IPS-20b (cell line): ENCODE data around the gene UCK1.

Experiments used
- H3K27ac ChIP-seq: one replicate; pipeline ENCODE4 v1.5.1; 2013; ENCODE audit warnings: low read length
- H3K27me3 ChIP-seq: 2 replicates; pipeline ENCODE4 v1.6.1; 2013; ENCODE audit warnings: mild to moderate bottlenecking, low read length, inconsistent platforms; ENCODE audit not compliant: insufficient read depth
- H3K36me3 ChIP-seq: 2 replicates; pipeline ENCODE4 v1.6.1; 2013; ENCODE audit warnings: low read depth, mild to moderate bottlenecking, inconsistent platforms, low read length, moderate library complexity; ENCODE audit not compliant: insufficient read depth
- H3K4me1 ChIP-seq: 2 replicates; pipeline ENCODE4 v1.6.1; 2013; ENCODE audit warnings: mild to moderate bottlenecking, control low read depth, inconsistent platforms, low read length, moderate library complexity; ENCODE audit not compliant: insufficient read depth
- H3K4me3 ChIP-seq: 2 replicates; pipeline ENCODE4 v1.5.1; 2013; ENCODE audit warnings: mild to moderate bottlenecking, low read length, inconsistent platforms
- H3K9ac ChIP-seq: 2 replicates; pipeline ENCODE4 v1.6.1; 2013; ENCODE audit warnings: low read depth, mild to moderate bottlenecking, inconsistent platforms, low read length, moderate library complexity
- H3K9me3 ChIP-seq: 2 replicates; pipeline ENCODE4 v1.6.1; 2013; ENCODE audit warnings: mild to moderate bottlenecking, low read depth, low read length, inconsistent platforms; ENCODE audit not compliant: insufficient read depth

Gene UCK1

GRCh38 chr9:131475956-131476776, 54.9 kb downstream of the UCK1 start:
- no peaks in the 10 kb centered on the region for H3K9me3 ChIP-seq
- no peak overlapping the region for H3K27ac ChIP-seq
- H3K9ac ChIP-seq: no peak overlapping the region
- no peaks in the 10 kb centered on the region for H3K4me1 ChIP-seq
- H3K27me3 ChIP-seq: no peaks in the 10 kb centered on the region
- no peak overlapping the region for H3K4me3 ChIP-seq
- H3K36me3 ChIP-seq: peaks cover 95% of the 10 kb centered on the region

GRCh38 chr9:131475111-131475955, 55.7 kb downstream of the UCK1 start:
- H3K4me1 ChIP-seq: no peaks in the 10 kb centered on the region
- no peaks in the 10 kb centered on the region for H3K27me3 ChIP-seq
- no peak overlapping the region for H3K9ac ChIP-seq
- peaks cover 97% of the 10 kb centered on the region for H3K36me3 ChIP-seq
- no peak overlapping the region for H3K27ac ChIP-seq
- H3K4me3 ChIP-seq: no peak overlapping the region
- H3K9me3 ChIP-seq: no peaks in the 10 kb centered on the region

- H3K36me3 ChIP-seq: peaks cover 97% of the 10 kb centered on the region
- no peaks in the 10 kb centered on the region for H3K4me1 ChIP-seq
- H3K27me3 ChIP-seq: no peaks in the 10 kb centered on the region
- H3K4me3 ChIP-seq: no peak overlapping the region
- H3K9me3 ChIP-seq: no peaks in the 10 kb centered on the region
- no peak overlapping the region for H3K9ac ChIP-seq
- H3K27ac ChIP-seq: no peak overlapping the region
Measured at GRCh38 chr9:131474711-131475110, 56.4 kb downstream of the UCK1 start.

GRCh38 chr9:131473891-131474290, 57.2 kb downstream of the UCK1 start:
- peaks cover 96% of the 10 kb centered on the region for H3K36me3 ChIP-seq

More at GRCh38 chr9:131473891-131474290, 57.2 kb downstream of the UCK1 start:
- Histone ChIP-seq H3K4me3 (no peak overlapping the region), H3K9ac (no peak overlapping the region), H3K4me1 (no peaks in the 10 kb centered on the region), H3K27ac (no peak overlapping the region), H3K9me3 (no peaks in the 10 kb centered on the region), H3K27me3 (no peaks in the 10 kb centered on the region)
